ENCODE data around the gene ITGB6. TPM values are rescaled to one million over a fixed set of nuclear protein-coding genes. Genes with fewer than 3 reads are reported as not detected.

Gene ITGB6
- total RNA-seq, 2 donors from 2014 or later = 7.3 to 12.3 TPM

DNA sequence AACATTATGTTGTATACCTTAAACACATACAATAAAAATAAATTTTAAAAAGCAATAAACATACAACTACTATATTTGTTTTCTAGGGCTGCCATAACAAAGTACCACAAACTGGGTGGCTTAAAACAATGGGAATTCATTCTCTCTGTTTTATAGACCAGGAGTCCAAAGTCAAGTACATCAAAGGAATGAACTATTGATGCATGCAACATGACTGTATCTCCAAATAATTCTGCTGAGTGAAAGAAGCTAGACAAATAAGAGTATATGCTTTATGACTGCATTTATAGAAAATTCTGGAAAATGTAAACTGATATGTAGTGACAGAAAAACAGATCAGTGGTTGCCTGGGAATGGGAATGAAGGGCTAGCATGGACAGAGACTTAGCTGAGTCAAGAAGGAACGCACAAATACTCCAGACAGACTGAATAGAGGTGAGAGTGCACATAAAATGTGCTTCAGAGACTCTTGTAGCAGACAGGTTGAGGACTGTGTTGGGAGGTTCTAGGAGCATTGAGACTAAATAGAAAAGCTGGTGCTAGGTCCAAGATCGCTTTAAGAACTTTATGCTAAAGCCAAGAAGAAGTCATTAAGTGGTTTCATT is 126.7 kb downstream of the ITGB6 start:
- Histone ChIP-seq H3K27ac (no peak overlapping the region), H3K4me3 (no peak overlapping the region), H3K36me3 (no peaks in the 10 kb centered on the region), H3K27me3 (replicated peaks; ENCODE audit: insufficient read depth) (no peaks in the 10 kb centered on the region), H3K9me3 (no peaks in the 10 kb centered on the region), H3K4me1 (replicated peaks) (no peaks in the 10 kb centered on the region)
- intact Hi-C loops (cut with DNase I) = no loop called here
- no peak for TF ChIP-seq POLR2AphosphoS5 (IDR thresholded peaks at IDR 0.05)
- no peak for DNase-seq (ENCODE audit: low spot score)
- 48% methylated on average over 2 of the region's 2 CpGs for WGBS

- no peak for DNase-seq (ENCODE audit: low spot score)
- WGBS = 94% methylated on average over 2 of the region's 2 CpGs
Measured at GRCh38 chr2:160068906-160069305, 131.2 kb downstream of the ITGB6 start.

GRCh38 chr2:160064916-160065315 is 135.2 kb downstream of the ITGB6 start:
- TF ChIP-seq, protein P1, sequence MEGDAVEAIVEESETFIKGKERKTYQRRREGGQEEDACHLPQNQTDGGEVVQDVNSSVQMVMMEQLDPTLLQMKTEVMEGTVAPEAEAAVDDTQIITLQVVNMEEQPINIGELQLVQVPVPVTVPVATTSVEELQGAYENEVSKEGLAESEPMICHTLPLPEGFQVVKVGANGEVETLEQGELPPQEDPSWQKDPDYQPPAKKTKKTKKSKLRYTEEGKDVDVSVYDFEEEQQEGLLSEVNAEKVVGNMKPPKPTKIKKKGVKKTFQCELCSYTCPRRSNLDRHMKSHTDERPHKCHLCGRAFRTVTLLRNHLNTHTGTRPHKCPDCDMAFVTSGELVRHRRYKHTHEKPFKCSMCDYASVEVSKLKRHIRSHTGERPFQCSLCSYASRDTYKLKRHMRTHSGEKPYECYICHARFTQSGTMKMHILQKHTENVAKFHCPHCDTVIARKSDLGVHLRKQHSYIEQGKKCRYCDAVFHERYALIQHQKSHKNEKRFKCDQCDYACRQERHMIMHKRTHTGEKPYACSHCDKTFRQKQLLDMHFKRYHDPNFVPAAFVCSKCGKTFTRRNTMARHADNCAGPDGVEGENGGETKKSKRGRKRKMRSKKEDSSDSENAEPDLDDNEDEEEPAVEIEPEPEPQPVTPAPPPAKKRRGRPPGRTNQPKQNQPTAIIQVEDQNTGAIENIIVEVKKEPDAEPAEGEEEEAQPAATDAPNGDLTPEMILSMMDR (IDR thresholded peaks at IDR 0.05) = no peak
- no peak for TF ChIP-seq POLR2AphosphoS5 (IDR thresholded peaks at IDR 0.05)
- TF ChIP-seq POLR2A (IDR thresholded peaks at IDR 0.05) = no peak
- 100% methylated on average over 1 of the region's 1 CpG for WGBS
- H3K9me3 ChIP-seq = no peaks in the 10 kb centered on the region
- intact Hi-C loops (cut with DNase I) = no loop called here
- H3K27me3 ChIP-seq (replicated peaks; ENCODE audit: insufficient read depth) = no peaks in the 10 kb centered on the region
- no peak overlapping the region for H3K27ac ChIP-seq
- H3K4me1 ChIP-seq (replicated peaks) = no peaks in the 10 kb centered on the region
- H3K36me3 ChIP-seq = no peaks in the 10 kb centered on the region
- no peak overlapping the region for H3K4me3 ChIP-seq
- no peak for DNase-seq (ENCODE audit: low spot score)

More at GRCh38 chr2:160068906-160069305, 131.2 kb downstream of the ITGB6 start:
- no peak for TF ChIP-seq POLR2A (IDR thresholded peaks at IDR 0.05)
- TF ChIP-seq, protein P1 (IDR thresholded peaks at IDR 0.05) = no peak
- TF ChIP-seq POLR2AphosphoS5 (IDR thresholded peaks at IDR 0.05) = no peak
- no peaks in the 10 kb centered on the region for H3K27me3 ChIP-seq (replicated peaks; ENCODE audit: insufficient read depth)
- no peak overlapping the region for H3K4me3 ChIP-seq
- no peaks in the 10 kb centered on the region for H3K36me3 ChIP-seq
- intact Hi-C loops (cut with DNase I) = no loop called here
- H3K9me3 ChIP-seq = no peaks in the 10 kb centered on the region
- no peaks in the 10 kb centered on the region for H3K4me1 ChIP-seq (replicated peaks)
- no peak overlapping the region for H3K27ac ChIP-seq

GRCh38 chr2:160063879-160064612 is 136.0 kb downstream of the ITGB6 start:
- Histone ChIP-seq H3K27me3 (replicated peaks; ENCODE audit: insufficient read depth) (no peaks in the 10 kb centered on the region), H3K36me3 (no peaks in the 10 kb centered on the region), H3K9me3 (no peaks in the 10 kb centered on the region), H3K27ac (no peak overlapping the region), H3K4me3 (no peak overlapping the region), H3K4me1 (replicated peaks) (no peaks in the 10 kb centered on the region)
- TF ChIP-seq POLR2A (IDR thresholded peaks at IDR 0.05) (no peak), POLR2AphosphoS5 (IDR thresholded peaks at IDR 0.05) (no peak)
- TF ChIP-seq, protein P1 (IDR thresholded peaks at IDR 0.05) = no peak
- no peak for DNase-seq (ENCODE audit: low spot score)
- 62% methylated on average over 4 of the region's 4 CpGs for WGBS
- intact Hi-C loops (cut with DNase I) = no loop called here

- H3K4me1 ChIP-seq (replicated peaks) = no peaks in the 10 kb centered on the region
- no peaks in the 10 kb centered on the region for H3K36me3 ChIP-seq
- TF ChIP-seq, protein P1 (IDR thresholded peaks at IDR 0.05) = no peak
- TF ChIP-seq POLR2A (IDR thresholded peaks at IDR 0.05) (no peak), POLR2AphosphoS5 (IDR thresholded peaks at IDR 0.05) (no peak)
- no peaks in the 10 kb centered on the region for H3K27me3 ChIP-seq (replicated peaks; ENCODE audit: insufficient read depth)
- 56% methylated on average over 5 of the region's 5 CpGs for WGBS
- intact Hi-C loops (cut with DNase I) = no loop called here
- H3K4me3 ChIP-seq = peak overlapping the region in 1 of 2 donors; percentile 53
- H3K27ac ChIP-seq = no peak overlapping the region
- no peaks in the 10 kb centered on the region for H3K9me3 ChIP-seq
- DNase-seq (ENCODE audit: low spot score) = no peak
Measured at GRCh38 chr2:160063271-160063670, 136.8 kb downstream of the ITGB6 start.
